Measurements from ENCODE around the gene CELF4. TPM values are rescaled to one million over a fixed set of nuclear protein-coding genes. Genes with fewer than 3 reads are reported as not detected.

Gene CELF4
- total RNA-seq, 3 donors from 2014 or later, result 1.0 TPM; not detected in 2

- no peak overlapping the region for H3K27ac ChIP-seq
- no peaks in the 10 kb centered on the region for H3K9me3 ChIP-seq
- no peak overlapping the region for H3K4me3 ChIP-seq
- no peaks in the 10 kb centered on the region for H3K4me1 ChIP-seq
- no peaks in the 10 kb centered on the region for H3K36me3 ChIP-seq
- TF ChIP-seq POLR2A (IDR thresholded peaks at IDR 0.05) (no peak), CTCF (IDR thresholded peaks at IDR 0.05) (no peak), POLR2AphosphoS5 (IDR thresholded peaks at IDR 0.05) (no peak)
- no peaks in the 10 kb centered on the region for H3K27me3 ChIP-seq
- DNase-seq (ENCODE audit: low spot score in 2 of 2), result no peak
- intact Hi-C loops (cut with DNase I; ENCODE audit: low total_unique reads), result no loop called here
Measured at GRCh38 chr18:37317486-37317885, 248.1 kb downstream of the CELF4 start.

GRCh38 chr18:37316468-37316867 lies 249.1 kb downstream of the CELF4 start:
- H3K4me3 ChIP-seq, result no peak overlapping the region
- no peak overlapping the region for H3K27ac ChIP-seq
- no peaks in the 10 kb centered on the region for H3K9me3 ChIP-seq
- TF ChIP-seq POLR2A (IDR thresholded peaks at IDR 0.05) (no peak), CTCF (IDR thresholded peaks at IDR 0.05) (no peak), POLR2AphosphoS5 (IDR thresholded peaks at IDR 0.05) (no peak)
- DNase-seq (ENCODE audit: low spot score in 2 of 2), result no peak
- H3K4me1 ChIP-seq, result no peaks in the 10 kb centered on the region
- no peaks in the 10 kb centered on the region for H3K36me3 ChIP-seq
- no peaks in the 10 kb centered on the region for H3K27me3 ChIP-seq
- intact Hi-C loops (cut with DNase I; ENCODE audit: low total_unique reads), result no loop called here

DNA sequence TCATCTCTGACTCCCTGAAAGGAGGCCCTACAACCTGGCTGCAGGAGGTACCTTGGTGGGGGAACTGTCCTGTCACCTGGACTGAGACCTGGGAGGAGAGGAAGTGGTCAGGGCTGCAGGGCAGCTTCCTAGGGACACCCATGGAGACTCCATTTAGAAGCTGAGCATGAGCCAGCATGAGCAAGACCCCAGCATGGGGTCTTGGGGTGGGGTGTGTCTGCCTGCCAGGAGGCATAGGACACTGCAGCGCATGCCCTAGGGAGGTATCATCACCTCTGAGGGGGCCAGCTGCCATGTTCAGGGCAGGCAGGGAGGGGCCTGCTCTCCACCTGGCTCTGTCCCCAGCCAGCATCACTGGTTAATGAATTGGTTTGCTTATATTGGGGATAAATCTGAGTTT lies 249.7 kb downstream of the CELF4 start:
- Histone ChIP-seq H3K36me3 (no peaks in the 10 kb centered on the region), H3K27me3 (no peaks in the 10 kb centered on the region), H3K9me3 (no peaks in the 10 kb centered on the region), H3K4me3 (no peak overlapping the region), H3K4me1 (no peaks in the 10 kb centered on the region), H3K27ac (no peak overlapping the region)
- TF ChIP-seq POLR2A (IDR thresholded peaks at IDR 0.05) (no peak), POLR2AphosphoS5 (IDR thresholded peaks at IDR 0.05) (no peak), CTCF (IDR thresholded peaks at IDR 0.05) (no peak)
- DNase-seq (ENCODE audit: low spot score in 2 of 2), result no peak
- intact Hi-C loops (cut with DNase I; ENCODE audit: low total_unique reads), result no loop called here

- intact Hi-C loops (cut with DNase I; ENCODE audit: low total_unique reads), result no loop called here
- Histone ChIP-seq H3K4me1 (no peaks in the 10 kb centered on the region), H3K4me3 (no peak overlapping the region), H3K27me3 (no peaks in the 10 kb centered on the region), H3K36me3 (no peaks in the 10 kb centered on the region), H3K9me3 (no peaks in the 10 kb centered on the region), H3K27ac (no peak overlapping the region)
- no peak for DNase-seq (ENCODE audit: low spot score in 2 of 2)
- TF ChIP-seq CTCF (IDR thresholded peaks at IDR 0.05) (no peak), POLR2AphosphoS5 (IDR thresholded peaks at IDR 0.05) (no peak), POLR2A (IDR thresholded peaks at IDR 0.05) (no peak)
Measured at GRCh38 chr18:37314534-37314933, 251.1 kb downstream of the CELF4 start.

DNA sequence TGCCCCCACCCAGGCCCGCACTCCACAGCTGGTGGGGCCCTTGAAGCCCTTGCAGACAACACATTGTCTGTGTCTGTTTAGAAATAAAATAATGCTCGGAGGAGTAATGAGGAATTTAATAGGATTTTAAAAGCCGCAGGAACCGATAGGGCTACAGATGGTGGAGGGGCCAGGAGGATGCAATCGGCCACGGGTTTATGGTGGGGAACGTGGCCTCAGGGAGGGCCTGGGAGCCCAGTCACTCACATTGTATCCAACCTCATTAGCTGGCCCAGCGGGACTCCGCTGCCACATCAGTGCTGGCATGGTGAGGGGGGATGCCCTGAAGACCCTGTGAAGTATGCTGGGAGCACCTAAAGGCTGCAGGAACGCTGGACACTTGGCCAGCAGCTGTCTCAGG lies 252.0 kb downstream of the CELF4 start:
- no peaks in the 10 kb centered on the region for H3K4me1 ChIP-seq
- intact Hi-C loops (cut with DNase I; ENCODE audit: low total_unique reads), result no loop called here
- no peaks in the 10 kb centered on the region for H3K36me3 ChIP-seq
- no peaks in the 10 kb centered on the region for H3K27me3 ChIP-seq
- DNase-seq (ENCODE audit: low spot score in 2 of 2), result no peak
- no peak overlapping the region for H3K27ac ChIP-seq
- no peaks in the 10 kb centered on the region for H3K9me3 ChIP-seq
- no peak overlapping the region for H3K4me3 ChIP-seq
- TF ChIP-seq CTCF (IDR thresholded peaks at IDR 0.05), result no peak
- no peak for TF ChIP-seq POLR2AphosphoS5 (IDR thresholded peaks at IDR 0.05)
- no peak for TF ChIP-seq POLR2A (IDR thresholded peaks at IDR 0.05)

Measured in breast epithelium (tissue), 4 donors.